Transverse colon (tissue), 4 donors: ENCODE measurements around the gene TEX12.

Experiments used
- CTCF ChIP-seq, 5 experiments: fragments of 200-600 bp in 3 of 5; fragments of 450-650 bp in 2 of 5; sonication (generic) in 3 of 5; IDR thresholded peaks; 1 replicate in 2 of 5; 2 replicates in 3 of 5; pipeline ENCODE4 v1.5.1; 2016 to 2017; ENCODE audit warnings: antibody characterized with exemption in 5 of 5, inconsistent platforms in 3 of 5, mild to moderate bottlenecking in 2 of 5, moderate library complexity in 1 of 5
- POLR2AphosphoS5 ChIP-seq, 3 donors: sonication (generic); formaldehyde crosslinking; IDR thresholded peaks; one replicate each; pipeline ENCODE4 v1.6.1; 2016; ENCODE audit warnings: antibody characterized with exemption in 3 of 3

- no peak for TF ChIP-seq CTCF (IDR thresholded peaks at IDR 0.05)
- no peak for TF ChIP-seq POLR2AphosphoS5 (IDR thresholded peaks at IDR 0.05)
Observed at GRCh38 chr11:112162761-112163546, 4.2 kb upstream of the TEX12 start.
